Esophagus squamous epithelium (tissue), 5 donors: ENCODE data around the gene CMTM8. TPM values are rescaled to one million over a fixed set of nuclear protein-coding genes. Genes with fewer than 3 reads are reported as not detected.

Experiments used
- DNase-seq: peaks from one replicate; lab custom pipeline; 2025; lab: John Stamatoyannopoulos, UW
- H3K27ac ChIP-seq, 4 donors: fragments of 200-600 bp; sonication (generic); one replicate each; pipeline ENCODE4 v1.5.1; 2016 to 2019; ENCODE audit warnings: mild to moderate bottlenecking in 1 of 4
- H3K27me3 ChIP-seq, 4 donors: fragments of 200-600 bp; sonication (generic); 1 replicate in 3 of 4; 2 replicates in 1 of 4; pipeline versions ENCODE4 v1.5.1 to v1.6.0; 2017 to 2021; ENCODE audit warnings: antibody characterized with exemption in 1 of 4
- H3K36me3 ChIP-seq, 3 donors: fragments of 200-600 bp; sonication (generic); one replicate each; pipeline ENCODE4 v1.5.1; 2016 to 2019
- H3K4me1 ChIP-seq, 3 donors: fragments of 200-600 bp; sonication (generic); one replicate each; pipeline ENCODE4 v1.5.1; 2017 to 2019
- H3K4me3 ChIP-seq, 4 donors: fragments of 200-600 bp; sonication (generic); 1 replicate in 3 of 4; 2 replicates in 1 of 4; pipeline ENCODE4 v1.5.1; 2016 to 2019; ENCODE audit warnings: mild to moderate bottlenecking in 2 of 4, moderate library complexity in 1 of 4
- H3K9me3 ChIP-seq, 3 donors: fragments of 200-600 bp; sonication (generic); one replicate each; pipeline ENCODE4 v1.5.1; 2016 to 2019
- CTCF ChIP-seq, 6 experiments: fragments of 450-650 bp in 4 of 6; fragments of 200-600 bp in 2 of 6; sonication (generic) in 2 of 6; IDR thresholded peaks; one replicate each; pipeline ENCODE4 v1.5.1; 2016 to 2019; ENCODE audit warnings: antibody characterized with exemption in 6 of 6, mild to moderate bottlenecking in 4 of 6, moderate library complexity in 4 of 6
- POLR2A ChIP-seq, 4 donors: fragments of 450-650 bp; IDR thresholded peaks; one replicate each; pipeline ENCODE4 v1.6.1; 2017; ENCODE audit warnings: antibody characterized with exemption in 4 of 4, mild to moderate bottlenecking in 4 of 4, moderate library complexity in 3 of 4
- WGBS, 2 donors: methylation state at CpG; one replicate each; pipeline ENCODE4 v1.1.5; 2018; 5-methylcytosine and 5-hydroxymethylcytosine counted together
- intact Hi-C: fragments of 100-400 bp; cut with DNase I; formaldehyde crosslinking; loops from one replicate; pipeline ENCODE4 v1.15.0; 2022
- total RNA-seq, 4 donors: library from RNA; depleted of rRNA; stranded (reverse); fragments of >200 nt; gene quantifications; one replicate each; pipeline ENCODE4 v1.1.0, GENCODE V29; 2016
- donor health status: DM: yes; HTN: yes; CAD: no.

CMTM8 gene
- total RNA-seq, 4 donors from 2014 or later: 3.8 to 7.4 (median 4.3) TPM

- Histone ChIP-seq H3K36me3 (no peaks in the 10 kb centered on the region), H3K27ac (no peak overlapping the region), H3K27me3 (no peaks in the 10 kb centered on the region), H3K9me3 (no peaks in the 10 kb centered on the region), H3K4me3 (no peak overlapping the region), H3K4me1 (peaks cover 0 to 13% (median 0%) of the 10 kb centered on the region in 3 donors)
- 77 to 97% methylated on average over 6 of the region's 6 CpGs for WGBS, 2 donors
- intact Hi-C loops: no loop called here
- no peak for TF ChIP-seq POLR2A (IDR thresholded peaks at IDR 0.05)
- no peak for TF ChIP-seq CTCF (IDR thresholded peaks at IDR 0.05)
- no peak for DNase-seq
Observed at GRCh38 chr3:32313169-32313568, 74.7 kb downstream of the CMTM8 start.

GRCh38 chr3:32313723-32314473, 75.4 kb downstream of the CMTM8 start:
- Histone ChIP-seq H3K36me3 (no peaks in the 10 kb centered on the region), H3K4me1 (peaks cover 0 to 13% (median 0%) of the 10 kb centered on the region in 3 donors), H3K27ac (no peak overlapping the region), H3K9me3 (no peaks in the 10 kb centered on the region), H3K4me3 (no peak overlapping the region), H3K27me3 (no peaks in the 10 kb centered on the region)
- intact Hi-C loops: no loop called here
- WGBS, 2 donors: 24 to 26% methylated on average over 5 of the region's 5 CpGs
- TF ChIP-seq CTCF (IDR thresholded peaks at IDR 0.05) (no peak), POLR2A (IDR thresholded peaks at IDR 0.05) (no peak)
- DNase-seq: no peak

- 89 to 94% methylated on average over 2 to 3 of the region's 3 CpGs for WGBS, 2 donors
- Histone ChIP-seq H3K27ac (no peak overlapping the region), H3K36me3 (no peaks in the 10 kb centered on the region), H3K27me3 (no peaks in the 10 kb centered on the region), H3K9me3 (no peaks in the 10 kb centered on the region), H3K4me3 (no peak overlapping the region), H3K4me1 (peaks cover 0 to 13% (median 0%) of the 10 kb centered on the region in 3 donors)
- intact Hi-C loops: no loop called here
- no peak for DNase-seq
- no peak for TF ChIP-seq CTCF (IDR thresholded peaks at IDR 0.05)
- TF ChIP-seq POLR2A (IDR thresholded peaks at IDR 0.05): no peak
Observed at GRCh38 chr3:32315441-32315840, 77.0 kb downstream of the CMTM8 start.

GRCh38 chr3:32316319-32316718, 77.8 kb downstream of the CMTM8 start:
- Histone ChIP-seq H3K36me3 (no peaks in the 10 kb centered on the region), H3K27ac (no peak overlapping the region), H3K9me3 (no peaks in the 10 kb centered on the region), H3K4me3 (no peak overlapping the region), H3K27me3 (no peaks in the 10 kb centered on the region), H3K4me1 (peaks cover 0 to 13% (median 0%) of the 10 kb centered on the region in 3 donors)
- TF ChIP-seq POLR2A (IDR thresholded peaks at IDR 0.05) (no peak), CTCF (IDR thresholded peaks at IDR 0.05) (no peak)
- 66 to 74% methylated on average over 2 of the region's 2 CpGs for WGBS, 2 donors
- no peak for DNase-seq
- intact Hi-C loops: no loop called here

GRCh38 chr3:32316976-32317375, 78.5 kb downstream of the CMTM8 start:
- H3K4me1 ChIP-seq: peaks cover 0 to 13% (median 0%) of the 10 kb centered on the region in 3 donors
- intact Hi-C loops: no loop called here
- H3K27me3 ChIP-seq: no peaks in the 10 kb centered on the region
- H3K27ac ChIP-seq: no peak overlapping the region
- TF ChIP-seq POLR2A (IDR thresholded peaks at IDR 0.05) (no peak), CTCF (IDR thresholded peaks at IDR 0.05) (no peak)
- no peaks in the 10 kb centered on the region for H3K9me3 ChIP-seq
- no peaks in the 10 kb centered on the region for H3K36me3 ChIP-seq
- DNase-seq: no peak
- 46 to 63% methylated on average over 2 of the region's 2 CpGs for WGBS, 2 donors
- no peak overlapping the region for H3K4me3 ChIP-seq
